Progenitor cell of endocrine pancreas (in vitro differentiated cells): Measurements from ENCODE around the gene MAP4. TPM values are rescaled to one million over a fixed set of nuclear protein-coding genes. Genes with fewer than 3 reads are reported as not detected.

Source experiments
- DNase-seq: peaks from one replicate; pipeline ENCODE4 v3.0.0; 2021; ENCODE audit warnings: low spot score; ENCODE audit not compliant: unreplicated experiment
- H3K27ac Mint-ChIP-seq: 2 replicates; pipeline ENCODE4 v1.8.0; 2021; ENCODE audit warnings: mild to moderate bottlenecking, moderate library complexity, mixed read lengths
- H3K27me3 Mint-ChIP-seq: 2 replicates; pipeline ENCODE4 v1.8.0; 2021; ENCODE audit warnings: mixed read lengths
- H3K36me3 Mint-ChIP-seq: 2 replicates; pipeline ENCODE4 v1.8.0; 2022; ENCODE audit warnings: mixed read lengths; ENCODE audit not compliant: insufficient read depth
- H3K4me1 Mint-ChIP-seq: 2 replicates; pipeline ENCODE4 v1.8.0; 2021; ENCODE audit warnings: low read depth, mixed read lengths
- H3K4me3 Mint-ChIP-seq: 2 replicates; pipeline ENCODE4 v1.8.0; 2021; ENCODE audit warnings: low read depth, mild to moderate bottlenecking, moderate library complexity, mixed read lengths
- H3K9me3 Mint-ChIP-seq: 2 replicates; pipeline ENCODE4 v1.8.0; 2021; ENCODE audit warnings: low read depth, mixed read lengths
- total RNA-seq: library from RNA; stranded (reverse); gene quantifications from 2 replicates; pipeline ENCODE4 v1.2.1, GENCODE V29; 2021
- TF ChIP-seq, protein P1 (sequence below): fragments of 200-600 bp; sonication (generic); IDR thresholded peaks from one replicate; pipeline ENCODE4 v1.5.0; 2021; ENCODE audit warnings: antibody characterized with exemption, mild to moderate bottlenecking; ENCODE audit not compliant: unreplicated experiment

The MAP4 gene
- total RNA-seq, 1 donor from 2014 or later = 121 TPM

GRCh38 chr3:47825590-47825989 is 190.6 kb downstream of the MAP4 start:
- Mint-ChIP-seq H3K27me3 (no peaks in the 10 kb centered on the region), H3K4me1 (peaks cover 16% of the 10 kb centered on the region)
- no peak for DNase-seq

DNA sequence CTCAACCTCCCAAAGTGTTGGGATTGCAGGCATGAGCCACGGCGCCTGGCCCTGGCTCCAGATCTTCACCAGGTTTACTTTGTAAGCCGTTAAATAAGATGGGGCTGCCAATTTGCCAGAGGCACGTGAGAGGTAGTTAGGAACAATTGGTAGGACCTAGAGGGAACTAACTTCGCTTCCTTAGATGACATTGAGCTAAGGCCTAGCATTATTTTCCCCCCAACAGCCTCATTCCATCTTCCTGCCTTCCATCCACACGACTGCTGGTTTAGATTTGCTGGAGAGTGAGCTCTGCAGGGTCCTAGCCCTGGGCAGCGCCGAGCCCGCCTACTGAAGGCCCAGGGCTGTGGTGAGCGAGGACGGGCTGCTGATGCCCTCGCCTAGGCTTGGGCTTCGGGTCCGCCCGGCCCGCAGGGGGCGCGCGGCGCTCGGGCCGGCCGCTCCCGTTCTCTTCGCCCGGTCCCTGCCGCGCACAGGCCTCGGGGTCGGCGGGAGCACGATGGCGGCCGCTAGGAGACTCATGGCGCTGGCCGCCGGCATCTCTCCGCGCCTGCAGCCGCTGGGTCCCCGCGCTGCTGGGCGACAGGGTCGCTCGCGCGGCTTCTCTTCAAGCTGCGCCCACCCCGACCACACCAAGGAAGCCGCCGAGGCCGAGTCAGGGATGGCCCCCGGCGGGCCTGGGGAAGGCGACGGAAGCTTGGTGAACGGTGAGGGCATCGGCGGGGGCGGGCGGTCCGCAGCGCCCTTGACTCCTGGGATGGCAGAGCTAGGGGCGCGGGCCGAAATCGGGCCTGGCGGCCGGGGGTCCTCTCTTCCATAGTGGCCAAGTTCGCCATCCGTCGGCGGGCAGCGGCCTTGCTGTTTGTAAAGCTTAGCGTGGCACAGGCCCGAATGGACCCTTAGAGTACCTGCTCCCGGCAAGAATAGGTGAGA is 191.4 kb downstream of the MAP4 start:
- TF ChIP-seq, protein P1, sequence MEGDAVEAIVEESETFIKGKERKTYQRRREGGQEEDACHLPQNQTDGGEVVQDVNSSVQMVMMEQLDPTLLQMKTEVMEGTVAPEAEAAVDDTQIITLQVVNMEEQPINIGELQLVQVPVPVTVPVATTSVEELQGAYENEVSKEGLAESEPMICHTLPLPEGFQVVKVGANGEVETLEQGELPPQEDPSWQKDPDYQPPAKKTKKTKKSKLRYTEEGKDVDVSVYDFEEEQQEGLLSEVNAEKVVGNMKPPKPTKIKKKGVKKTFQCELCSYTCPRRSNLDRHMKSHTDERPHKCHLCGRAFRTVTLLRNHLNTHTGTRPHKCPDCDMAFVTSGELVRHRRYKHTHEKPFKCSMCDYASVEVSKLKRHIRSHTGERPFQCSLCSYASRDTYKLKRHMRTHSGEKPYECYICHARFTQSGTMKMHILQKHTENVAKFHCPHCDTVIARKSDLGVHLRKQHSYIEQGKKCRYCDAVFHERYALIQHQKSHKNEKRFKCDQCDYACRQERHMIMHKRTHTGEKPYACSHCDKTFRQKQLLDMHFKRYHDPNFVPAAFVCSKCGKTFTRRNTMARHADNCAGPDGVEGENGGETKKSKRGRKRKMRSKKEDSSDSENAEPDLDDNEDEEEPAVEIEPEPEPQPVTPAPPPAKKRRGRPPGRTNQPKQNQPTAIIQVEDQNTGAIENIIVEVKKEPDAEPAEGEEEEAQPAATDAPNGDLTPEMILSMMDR = peak; percentile 94
- H3K27me3 Mint-ChIP-seq = no peaks in the 10 kb centered on the region
- peak; percentile 72 for DNase-seq
- no peaks in the 10 kb centered on the region for H3K9me3 Mint-ChIP-seq
- peak overlapping the region; percentile 93 for H3K27ac Mint-ChIP-seq
- peaks cover 17% of the 10 kb centered on the region for H3K36me3 Mint-ChIP-seq
- peak overlapping the region; percentile 89 for H3K4me3 Mint-ChIP-seq
- peaks cover 16% of the 10 kb centered on the region for H3K4me1 Mint-ChIP-seq

More at GRCh38 chr3:47825590-47825989, 190.6 kb downstream of the MAP4 start:
- H3K27ac Mint-ChIP-seq = peak overlapping the region; percentile 93
- peaks cover 17% of the 10 kb centered on the region for H3K36me3 Mint-ChIP-seq
- TF ChIP-seq, protein P1 = no peak
- H3K4me3 Mint-ChIP-seq = peak overlapping the region; percentile 89
- no peaks in the 10 kb centered on the region for H3K9me3 Mint-ChIP-seq

DNA sequence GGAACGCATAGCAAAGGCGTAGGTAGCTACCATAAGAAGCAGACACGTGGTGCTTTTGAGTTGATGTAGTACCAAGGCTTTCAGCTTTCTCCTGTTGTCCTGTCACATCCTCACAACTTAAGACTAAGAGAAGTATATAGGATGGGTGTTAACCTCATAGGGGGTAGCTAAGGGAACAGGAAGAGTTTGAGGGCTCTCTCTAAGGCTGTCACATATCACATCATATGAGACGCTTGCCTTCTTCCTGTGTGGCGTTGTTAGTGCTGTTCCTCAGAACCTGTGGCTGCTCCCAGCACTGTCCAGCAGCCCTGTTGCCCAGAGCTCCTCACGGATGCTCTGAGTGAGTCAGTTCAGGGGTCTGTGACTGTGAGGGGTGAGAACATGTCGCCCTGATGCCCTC is 198.6 kb downstream of the MAP4 start:
- no peaks in the 10 kb centered on the region for H3K4me1 Mint-ChIP-seq
- H3K27ac Mint-ChIP-seq = no peak overlapping the region
- TF ChIP-seq, protein P1 = no peak
- H3K27me3 Mint-ChIP-seq = no peaks in the 10 kb centered on the region
- no peaks in the 10 kb centered on the region for H3K9me3 Mint-ChIP-seq
- peaks cover 11% of the 10 kb centered on the region for H3K36me3 Mint-ChIP-seq
- H3K4me3 Mint-ChIP-seq = no peak overlapping the region
- no peak for DNase-seq

DNA sequence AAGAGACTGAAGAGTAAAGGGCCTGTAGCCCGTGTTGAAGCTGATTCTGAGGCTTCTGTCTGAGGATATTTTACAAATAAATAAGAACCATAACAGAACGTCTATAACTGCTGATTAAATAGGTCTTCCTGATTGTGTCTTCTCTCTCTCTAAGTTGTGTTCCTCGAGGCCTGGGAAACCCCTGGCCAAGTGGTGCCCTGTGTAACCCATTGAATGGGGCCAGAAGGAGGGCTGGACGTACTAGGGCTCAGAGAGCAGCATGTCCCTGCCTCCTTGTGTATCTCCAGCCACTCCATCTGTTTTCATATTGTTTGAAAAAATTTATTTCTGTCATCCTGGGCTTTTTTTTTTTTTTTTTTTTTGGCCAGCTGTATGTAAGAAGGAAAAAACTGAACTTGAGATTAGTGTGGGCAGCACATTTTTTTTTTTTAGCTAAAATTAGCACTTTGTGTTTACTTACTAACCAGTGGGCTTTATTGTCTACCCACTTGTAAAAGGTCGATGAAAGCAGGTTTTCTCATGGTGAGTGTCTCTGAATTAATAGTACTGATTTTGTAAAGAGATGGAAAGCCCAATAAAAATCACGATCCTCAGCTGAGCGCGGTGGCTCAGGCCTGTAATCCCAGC is 202.6 kb downstream of the MAP4 start:
- H3K27me3 Mint-ChIP-seq = no peaks in the 10 kb centered on the region
- TF ChIP-seq, protein P1 = no peak
- DNase-seq = no peak
- H3K36me3 Mint-ChIP-seq = peaks cover 16% of the 10 kb centered on the region
- H3K4me1 Mint-ChIP-seq = no peaks in the 10 kb centered on the region
- H3K4me3 Mint-ChIP-seq = no peak overlapping the region
- H3K9me3 Mint-ChIP-seq = no peaks in the 10 kb centered on the region
- H3K27ac Mint-ChIP-seq = peak overlapping the region; percentile 81

DNA sequence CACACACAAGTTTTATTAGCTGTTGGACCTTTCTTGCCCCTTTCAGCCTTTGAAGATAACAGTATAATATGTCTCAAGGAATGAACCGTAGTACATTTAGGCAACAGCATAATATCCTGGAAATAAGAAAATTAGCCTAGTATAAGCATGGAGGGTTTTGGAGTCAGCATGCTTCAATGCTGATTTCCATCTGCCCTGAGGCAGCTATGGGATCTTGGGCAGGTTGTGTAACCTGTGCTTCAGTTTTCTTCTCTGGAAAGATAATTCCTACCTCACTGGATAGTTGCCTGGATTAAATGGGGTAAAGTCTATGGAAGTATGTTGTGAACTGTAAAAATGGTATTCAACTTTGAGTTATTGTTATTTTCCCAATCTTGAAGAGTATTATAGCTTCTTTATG is 211.6 kb downstream of the MAP4 start:
- Mint-ChIP-seq H3K9me3 (no peaks in the 10 kb centered on the region), H3K27ac (peak overlapping the region; percentile 100), H3K4me1 (peaks cover 14% of the 10 kb centered on the region), H3K27me3 (no peaks in the 10 kb centered on the region), H3K36me3 (peaks cover 2% of the 10 kb centered on the region), H3K4me3 (peak overlapping the region; percentile 98)
- DNase-seq = no peak
- TF ChIP-seq, protein P1 = no peak
